Mucosa of gallbladder (tissue), 1 donor: ENCODE measurements around the gene KCNA10. TPM values are rescaled to one million over a fixed set of nuclear protein-coding genes. Genes with fewer than 3 reads are reported as not detected.

Experiments
- DNase-seq: peaks from one replicate; pipeline ENCODE4 v3.0.0-alpha.2; 2020; ENCODE audit warnings: low spot score
- total RNA-seq: library from RNA; stranded (reverse); gene quantifications from one replicate; pipeline ENCODE4 v1.2.1, GENCODE V29; 2021
- donor health status: DM: no; HTN: no; CAD: no.

KCNA10 gene
- total RNA-seq, 1 donor from 2014 or later = not detected

GRCh38 chr1:110477967-110478640 is 40.9 kb downstream of the KCNA10 start:
- DNase-seq = no peak

GRCh38 chr1:110477445-110477957 is 41.5 kb downstream of the KCNA10 start:
- DNase-seq = no peak

- DNase-seq = peak; percentile 19
Observed at GRCh38 chr1:110477041-110477440, 41.9 kb downstream of the KCNA10 start.

GRCh38 chr1:110476028-110476765 is 42.8 kb downstream of the KCNA10 start:
- DNase-seq = no peak

GRCh38 chr1:110475362-110476027 is 43.5 kb downstream of the KCNA10 start:
- no peak for DNase-seq

GRCh38 chr1:110474444-110474843 is 44.5 kb downstream of the KCNA10 start:
- no peak for DNase-seq

- no peak for DNase-seq
Observed at GRCh38 chr1:110472546-110472945, 46.4 kb downstream of the KCNA10 start.

- DNase-seq = no peak
Observed at GRCh38 chr1:110471131-110471530, 47.8 kb downstream of the KCNA10 start.

Other genes starting within 250 kb of the KCNA10 start
- 23.8 TPM for gene RBM15, start 179.8 kb downstream of the KCNA10 start, total RNA-seq
- gene SLC16A4, start 128.1 kb downstream of the KCNA10 start, total RNA-seq = 52.3 TPM
- 159 TPM for gene LAMTOR5, start 111.5 kb downstream of the KCNA10 start, total RNA-seq
- 0.40 TPM for gene PROK1, start 68.0 kb downstream of the KCNA10 start, total RNA-seq
- gene KCNA2, start 87.2 kb upstream of the KCNA10 start, total RNA-seq = 1.8 TPM
- 3.5 TPM for gene KCNA3, start 155.8 kb upstream of the KCNA10 start, total RNA-seq